HepG2 (cell line): ENCODE measurements around the gene WNK4. TPM values are rescaled to one million over a fixed set of nuclear protein-coding genes. Genes with fewer than 3 reads are reported as not detected.

Experiments
- ATAC-seq: fragments of 200-7000 bp; cut with Tn5 transposase; 3 replicates; pipeline ENCODE4 v1.9.1; 2020; ENCODE audit warnings: mild to moderate bottlenecking, moderate library complexity
- BruUV-seq: library from RNA; stranded (reverse); fragments of 400-500 nt; replicated peaks from 2 replicates; lab custom pipeline; 2021; lab: Mats Ljungman, UMichigan
- CTCF ChIA-PET: fragments of 300-600 bp; formaldehyde crosslinking; extraction: SDS; loops from one replicate; lab custom pipeline; 2021; ENCODE audit warnings: low total read pairs, inconsistent platforms, low intra/inter-chr PET ratio; lab: Yijun Ruan, JAX
- POLR2A ChIA-PET: fragments of 350-600 bp; sonication (Branson Sonifier 250); formaldehyde crosslinking; loops from one replicate; lab custom pipeline; 2020; ENCODE audit warnings: antibody characterized with exemption, inconsistent platforms; lab: Yijun Ruan, JAX
- DNase-seq: peaks from one replicate; pipeline ENCODE4 v3.0.0-alpha.2; 2015; ENCODE audit warnings: low spot score
- FAIRE-seq: peaks from 3 replicates; lab custom pipeline; 2011; peaks lifted over from hg19 to GRCh38; lab: Jason Lieb, UNC
- H2AFZ ChIP-seq: one replicate; pipeline ENCODE4 v1.6.1; 2011; ENCODE audit warnings: low read length, inconsistent platforms
- H3K27ac ChIP-seq: fragments of 300-600 bp; 3 replicates; pipeline ENCODE4 v1.8.0; 2011; ENCODE audit warnings: mixed run types, mild to moderate bottlenecking, mixed read lengths, low read length, inconsistent platforms; ENCODE audit not compliant: insufficient read depth; ENCODE audit errors: extremely low read length
- H3K27me3 ChIP-seq, 2 experiments: fragments of 200-600 bp in 1 of 2; 2 replicates in 1 of 2; 3 replicates in 1 of 2; pipeline versions ENCODE4 v1.6.0 to v1.8.0; 2011; ENCODE audit warnings: low read length in 2 of 2, mild to moderate bottlenecking in 2 of 2, moderate library complexity in 2 of 2, inconsistent platforms in 1 of 2; ENCODE audit not compliant: insufficient read depth in 2 of 2, control insufficient read depth in 1 of 2
- H3K36me3 ChIP-seq, 2 experiments: fragments of 200-600 bp in 1 of 2; replicated peaks in 1 of 2; 2 replicates in 1 of 2; 3 replicates in 1 of 2; pipeline versions ENCODE4 v1.5.1 to v1.8.0; 2011; ENCODE audit warnings: low read length in 2 of 2, inconsistent platforms in 1 of 2; ENCODE audit not compliant: insufficient read depth in 2 of 2, control insufficient read depth in 1 of 2
- H3K4me1 ChIP-seq: 2 replicates; pipeline ENCODE4 v1.5.1; 2012; ENCODE audit warnings: low read length, inconsistent platforms; ENCODE audit not compliant: insufficient read depth
- H3K4me2 ChIP-seq: 2 replicates; pipeline ENCODE4 v1.6.0; 2011; ENCODE audit warnings: low read depth, low read length, inconsistent platforms
- H3K4me3 ChIP-seq, 3 experiments: fragments of 200-600 bp in 1 of 3; sonication (generic), shearing (Covaris generic) in 1 of 3; replicated peaks in 1 of 3; 2 replicates each; pipeline ENCODE4 v1.5.1; 2011 to 2016; ENCODE audit warnings: low read length in 3 of 3, inconsistent platforms in 2 of 3, low read depth in 2 of 3, mild to moderate bottlenecking in 2 of 3, control low read depth in 1 of 3, mixed read lengths in 1 of 3; ENCODE audit not compliant: insufficient read depth in 1 of 3
- H3K79me2 ChIP-seq: one replicate; pipeline ENCODE4 v1.6.1; 2011; ENCODE audit warnings: low read length, inconsistent platforms; ENCODE audit not compliant: insufficient read depth
- H3K9ac ChIP-seq: 2 replicates; pipeline ENCODE4 v1.6.0; 2011; ENCODE audit warnings: mild to moderate bottlenecking, low read depth, low read length, inconsistent platforms; ENCODE audit not compliant: insufficient read depth
- H3K9me3 ChIP-seq: 2 replicates; pipeline ENCODE4 v1.5.1; 2012; ENCODE audit warnings: mild to moderate bottlenecking, low read length
- H4K20me1 ChIP-seq: 2 replicates; pipeline ENCODE4 v1.6.0; 2011; ENCODE audit warnings: inconsistent platforms, mild to moderate bottlenecking, low read length, moderate library complexity; ENCODE audit not compliant: insufficient read depth
- MXD4 ChIP-seq: IDR thresholded peaks from 2 replicates; pipeline ENCODE4 v1.6.1; 2016; ENCODE audit warnings: mild to moderate bottlenecking, missing biosample characterization, missing genetic modification reagents
- RAD51 ChIP-seq: fragments of 450-650 bp; IDR thresholded peaks from 2 replicates; pipeline ENCODE4 v1.6.1; 2016; ENCODE audit warnings: borderline replicate concordance
- SKIL ChIP-seq: sonication (generic); formaldehyde crosslinking; IDR thresholded peaks from 2 replicates; pipeline ENCODE4 v1.8.0; 2022; ENCODE audit warnings: missing genetic modification reagents, mild to moderate bottlenecking, moderate library complexity, borderline replicate concordance
- TBX2 ChIP-seq: sonication (generic); formaldehyde crosslinking; IDR thresholded peaks from 2 replicates; pipeline ENCODE4 v1.5.0; 2020; ENCODE audit warnings: missing genetic modification reagents, mild to moderate bottlenecking, borderline replicate concordance
- ZSCAN25 ChIP-seq: sonication (generic); formaldehyde crosslinking; IDR thresholded peaks from 2 replicates; pipeline ENCODE4 v1.8.0; 2022; ENCODE audit warnings: mild to moderate bottlenecking, missing genetic modification reagents
- WGBS: methylation state at CpG from one replicate; pipeline ENCODE4 v1.1.6; 2017; ENCODE audit warnings: low lambda C conversion rate; 5-methylcytosine and 5-hydroxymethylcytosine counted together
- in situ Hi-C: cut with HindIII; loops from 2 replicates; pipeline ENCODE4 v1.10.0; 2017; ENCODE audit warnings: low pct_unique_long_range_greater_than_20kb; ENCODE audit not compliant: extremely low pct_ligation_motif_present
- intact Hi-C: fragments of 100-400 bp; cut with micrococcal nuclease; formaldehyde crosslinking; loops from one replicate; pipeline ENCODE4 v1.10.0; 2022; ENCODE audit not compliant: unreplicated experiment
- polyA plus RNA-seq, 8 experiments: library from polyadenylated mRNA; depleted of rRNA in 3 of 8; stranded (reverse) in 7 of 8; unstranded in 1 of 8; fragments of >200 nt; fragmentation: Illumina TruSeq in 4 of 8; extraction: Trizol in 4 of 8; gene quantifications; 2 replicates each; pipeline versions ENCODE4 v1.2.1 to v1.2.3, GENCODE V29; 2011 to 2016; ENCODE audit warnings: low read depth in 4 of 8, missing spikeins in 1 of 8, mixed read lengths in 1 of 8; ENCODE audit not compliant: insufficient read depth in 1 of 8
- total RNA-seq, 5 experiments: library from RNA; depleted of rRNA; stranded (reverse); fragments of >200 nt; fragmentation: Illumina TruSeq; extraction: Trizol; gene quantifications; 2 replicates each; pipeline ENCODE4 v1.2.3, GENCODE V29; 2016; ENCODE audit warnings: low read depth in 1 of 5

Gene WNK4
- total and polyA plus RNA-seq, 2 of the 13 experiments (the other 11 are each of a cell fraction or from before 2014, with no cell fraction given), result 2.7 to 13.7 TPM

- H3K4me3 ChIP-seq, result no peak overlapping the region
- no peak overlapping the region for H3K9ac ChIP-seq
- TF ChIP-seq ZSCAN25 (no peak), TBX2 (CRISPR knock-in tag) (0 out of 2 replicates have a peak, but pooled peaks have one; percentile 4)
- H2AFZ ChIP-seq, result no peak overlapping the region
- DNase-seq (no peak), FAIRE-seq (no peak), ATAC-seq (0 out of 3 replicates have a peak, but pooled peaks have one; percentile 11)
- intact Hi-C loops, result no loop called here
- in situ Hi-C loops, result no loop called here
- 49% methylated on average over 3 of the region's 3 CpGs for WGBS
- no peaks in the 10 kb centered on the region for H3K79me2 ChIP-seq
- no peaks in the 10 kb centered on the region for H3K36me3 ChIP-seq
- CTCF ChIA-PET, result no interaction called here
- no TSS peak for BruUV-seq
- H4K20me1 ChIP-seq, result no peaks in the 10 kb centered on the region
- no peaks in the 10 kb centered on the region for H3K27me3 ChIP-seq
- POLR2A ChIA-PET, result interaction anchor here (0.6 to 4.4 kb wide), 10 partner anchors 10 to 374 kb away, joined by 3 to 45 read pairs (median 6); partner anchors contain the start of genes BECN1, BRCA1, CNTD1 and COA3
- no peaks in the 10 kb centered on the region for H3K9me3 ChIP-seq
- H3K4me2 ChIP-seq, result peak overlapping the region; percentile 14
- H3K27ac ChIP-seq, result no peak overlapping the region
- peaks cover 40% of the 10 kb centered on the region for H3K4me1 ChIP-seq
These were observed 29.6 kb upstream of the WNK4 start for GRCh38 chr17:42750739-42751344.

- ChIA-PET CTCF (no interaction called here), POLR2A (no interaction called here)
- Histone ChIP-seq H3K4me1 (peaks cover 40% of the 10 kb centered on the region), H3K9me3 (no peaks in the 10 kb centered on the region), H3K4me3 (no peak overlapping the region), H3K9ac (no peak overlapping the region), H3K27me3 (no peaks in the 10 kb centered on the region), H3K79me2 (no peaks in the 10 kb centered on the region), H3K27ac (no peak overlapping the region), H3K4me2 (no peak overlapping the region), H2AFZ (no peak overlapping the region), H4K20me1 (no peaks in the 10 kb centered on the region), H3K36me3 (no peaks in the 10 kb centered on the region)
- FAIRE-seq (no peak), DNase-seq (no peak), ATAC-seq (no peak)
- 70% methylated on average over 7 of the region's 7 CpGs for WGBS
- in situ Hi-C loops (no loop called here), intact Hi-C loops (no loop called here)
- no TSS peak for BruUV-seq
- TF ChIP-seq RAD51 (no peak), MXD4 (CRISPR knock-in tag) (no peak), SKIL (CRISPR knock-in tag) (no peak)
These were observed 28.8 kb upstream of the WNK4 start for GRCh38 chr17:42751628-42752027.
